Endothelial cell of umbilical vein (primary cell): ENCODE results near the gene OSER1. TPM values are rescaled to one million over a fixed set of nuclear protein-coding genes. Genes with fewer than 3 reads are reported as not detected.

Source experiments
- BruUV-seq: library from RNA; stranded (reverse); fragments of 400-500 nt; replicated peaks from 2 replicates; lab custom pipeline; 2021; lab: Mats Ljungman, UMichigan
- CTCF ChIA-PET: fragments of 300-600, 350-600 bp; sonication (Branson Sonifier 250); formaldehyde crosslinking; loops from one replicate; lab custom pipeline; 2021; ENCODE audit warnings: antibody characterized with exemption, inconsistent platforms; lab: Charles Lee
- POLR2A ChIA-PET: fragments of 300-600, 350-600 bp; sonication (Branson Sonifier 250); formaldehyde crosslinking; loops from one replicate; lab custom pipeline; 2021; ENCODE audit warnings: antibody characterized with exemption, inconsistent platforms; lab: Charles Lee
- DNase-seq: peaks from one replicate; pipeline ENCODE4 v3.0.0-alpha.2; 2011; ENCODE audit warnings: low read depth, low spot score
- FAIRE-seq: peaks from 2 replicates; lab custom pipeline; 2011; peaks lifted over from hg19 to GRCh38; lab: Jason Lieb, UNC
- H2AFZ ChIP-seq: 2 replicates; pipeline ENCODE4 v1.6.0; 2012; ENCODE audit warnings: low read depth, low read length, control low read depth, inconsistent platforms
- H3K27ac ChIP-seq: 2 replicates; pipeline ENCODE4 v1.5.1; 2011; ENCODE audit warnings: low read depth, mild to moderate bottlenecking, control low read depth, low read length, moderate library complexity; ENCODE audit not compliant: insufficient read depth
- H3K27me3 ChIP-seq, 2 experiments: 2 replicates each; pipeline versions ENCODE4 v1.6.0 to v1.6.1; 2011; ENCODE audit warnings: low read length in 2 of 2, mixed read lengths in 1 of 2; ENCODE audit not compliant: control insufficient read depth in 2 of 2, insufficient read depth in 2 of 2
- H3K36me3 ChIP-seq, 2 experiments: 2 replicates in 1 of 2; 3 replicates in 1 of 2; pipeline ENCODE4 v1.5.1; 2011; ENCODE audit warnings: low read length in 2 of 2, mild to moderate bottlenecking in 1 of 2, moderate library complexity in 1 of 2; ENCODE audit not compliant: control insufficient read depth in 2 of 2, insufficient read depth in 2 of 2; ENCODE audit errors: extremely low read depth in 1 of 2
- H3K4me1 ChIP-seq: 3 replicates; pipeline ENCODE4 v1.5.1; 2011; ENCODE audit warnings: mild to moderate bottlenecking, low read length; ENCODE audit not compliant: control insufficient read depth, insufficient read depth; ENCODE audit errors: extremely low read depth
- H3K4me2 ChIP-seq: 2 replicates; pipeline ENCODE4 v1.6.1; 2011; ENCODE audit warnings: low read length, control low read depth, mixed read lengths; ENCODE audit not compliant: insufficient read depth
- H3K4me3 ChIP-seq, 3 experiments: fragments of 200-600 bp in 1 of 3; sonication (generic), shearing (Covaris generic) in 1 of 3; replicated peaks in 1 of 3; 2 replicates each; pipeline ENCODE4 v1.5.1; 2011 to 2016; ENCODE audit warnings: control low read depth in 3 of 3, low read length in 3 of 3, mild to moderate bottlenecking in 2 of 3, inconsistent platforms in 1 of 3, low read depth in 1 of 3, moderate library complexity in 1 of 3; ENCODE audit not compliant: insufficient read depth in 1 of 3
- H3K79me2 ChIP-seq: 2 replicates; pipeline ENCODE4 v1.6.0; 2012; ENCODE audit warnings: low read length, inconsistent platforms; ENCODE audit not compliant: control insufficient read depth, insufficient read depth
- H3K9ac ChIP-seq: replicated peaks from 2 replicates; pipeline ENCODE3; 2011; ENCODE audit warnings: low read length, control low read depth; ENCODE audit not compliant: insufficient read depth; ENCODE audit errors: extremely low read depth
- H3K9me1 ChIP-seq: replicated peaks from 3 replicates; pipeline ENCODE4 v1.6.0; 2011; ENCODE audit warnings: mild to moderate bottlenecking, low read length; ENCODE audit not compliant: control insufficient read depth, insufficient read depth; ENCODE audit errors: extremely low read depth
- H3K9me3 ChIP-seq: replicated peaks from 2 replicates; pipeline ENCODE4 v1.5.1; 2012; ENCODE audit warnings: low read length, inconsistent platforms; ENCODE audit not compliant: control insufficient read depth, insufficient read depth
- H4K20me1 ChIP-seq: replicated peaks from 2 replicates; pipeline ENCODE3; 2011; ENCODE audit warnings: mild to moderate bottlenecking, low read length; ENCODE audit not compliant: control insufficient read depth, insufficient read depth; ENCODE audit errors: extremely low read depth
- CTCF ChIP-seq, 2 donors: IDR thresholded peaks; 1 replicate in 1 of 2; 2 replicates in 1 of 2; pipeline ENCODE4 v1.5.1; 2011; ENCODE audit warnings: low read length in 2 of 2, mild to moderate bottlenecking in 2 of 2, moderate library complexity in 2 of 2, control low read depth in 1 of 2, inconsistent platforms in 1 of 2, low read depth in 1 of 2; ENCODE audit not compliant: insufficient read depth in 1 of 2; ENCODE audit errors: extremely low read depth in 1 of 2
- EZH2 ChIP-seq: IDR thresholded peaks from 2 replicates; pipeline ENCODE4 v1.6.1; 2012; ENCODE audit warnings: borderline replicate concordance, low read depth, mild to moderate bottlenecking, moderate library complexity, low read length, inconsistent platforms; ENCODE audit not compliant: severe bottlenecking
- MAX ChIP-seq: IDR thresholded peaks from 2 replicates; pipeline ENCODE4 v1.6.1; 2011; ENCODE audit not compliant: insufficient read depth, insufficient read length
- MYC ChIP-seq: IDR thresholded peaks from one replicate; pipeline ENCODE4 v1.6.1; 2011; ENCODE audit warnings: mild to moderate bottlenecking, low read depth, low read length
- POLR2A ChIP-seq: IDR thresholded peaks from 2 replicates; pipeline ENCODE4 v1.6.1; 2012; ENCODE audit warnings: low read depth, mild to moderate bottlenecking, control low read depth, low read length
- POLR2AphosphoS5 ChIP-seq: IDR thresholded peaks from 2 replicates; pipeline ENCODE4 v1.6.1; 2012; ENCODE audit warnings: low read depth, mild to moderate bottlenecking, control low read depth, low read length, moderate library complexity; ENCODE audit not compliant: insufficient read depth
- dilution Hi-C: fragments of 300-500 bp; cut with MboI; formaldehyde crosslinking; loops from one replicate; pipeline ENCODE4 v1.15.0; 2019; ENCODE audit warnings: low sequenced_read_pairs; ENCODE audit not compliant: extremely low pct_ligation_motif_present
- intact Hi-C: fragments of 100-400 bp; cut with micrococcal nuclease; formaldehyde crosslinking; loops from one replicate; pipeline ENCODE4 v1.10.0; 2022
- polyA plus RNA-seq, 4 experiments: library from polyadenylated mRNA; depleted of rRNA in 3 of 4; stranded (reverse) in 3 of 4; unstranded in 1 of 4; fragments of >200 nt; gene quantifications; 2 replicates each; pipeline versions ENCODE4 v1.2.1 to v1.2.3, GENCODE V29; 2011 to 2012; ENCODE audit warnings: missing spikeins in 1 of 4
- total RNA-seq: library from RNA; stranded (reverse); gene quantifications from 2 replicates; pipeline ENCODE4 v1.2.3, GENCODE V29; 2021

OSER1 gene
- total and polyA plus RNA-seq, 2 donors (not counting 3 experiments of a cell fraction or from before 2014, with no cell fraction given), result 30.8 to 36.0 TPM

DNA sequence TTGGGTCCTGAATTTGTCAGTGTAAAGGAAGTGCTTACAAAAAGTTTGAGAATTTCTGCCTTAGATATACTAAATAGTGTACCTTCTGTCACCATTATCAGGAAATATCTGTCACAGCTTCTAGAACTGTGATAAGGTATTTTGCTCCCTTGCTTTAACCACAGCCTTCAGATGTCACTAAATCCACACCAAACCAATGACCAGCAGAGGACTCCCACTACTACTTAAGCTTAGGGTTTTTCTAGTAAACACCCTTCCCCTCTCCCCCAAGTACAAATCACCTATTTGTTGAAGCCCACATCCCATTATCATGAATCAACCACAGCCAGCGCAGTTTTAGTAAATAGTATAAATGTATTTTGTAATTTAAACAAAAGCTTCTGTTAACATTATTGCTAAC, 15.0 kb downstream of the OSER1 start:
- intact Hi-C loops, result no loop called here

More for the DNA sequence above, 15.0 kb downstream of the OSER1 start:
- Histone ChIP-seq H3K79me2 (peaks cover 4% of the 10 kb centered on the region), H3K4me2 (no peak overlapping the region), H3K27me3 (peaks cover 0 to 2% of the 10 kb centered on the region in 2 experiments), H3K36me3 (peaks cover 14 to 17% of the 10 kb centered on the region in 2 experiments), H3K27ac (no peak overlapping the region), H3K4me1 (no peaks in the 10 kb centered on the region), H4K20me1 (no peaks in the 10 kb centered on the region), H3K9me1 (no peaks in the 10 kb centered on the region), H3K4me3 (no peak overlapping the region), H2AFZ (no peak overlapping the region), H3K9ac (no peak overlapping the region), H3K9me3 (no peaks in the 10 kb centered on the region)
- DNase-seq (no peak), FAIRE-seq (no peak)
- dilution Hi-C loops, result no loop called here
- no TSS peak for BruUV-seq
- ChIA-PET POLR2A (no interaction called here), CTCF (interaction anchor here (0.7 to 3.0 kb wide), 7 partner anchors 17 to 1162 kb away, joined by 3 to 24 read pairs (median 3); partner anchors contain the start of gene FITM2)
- TF ChIP-seq POLR2AphosphoS5, result no peak
- TF ChIP-seq MAX, result no peak
- no peak for TF ChIP-seq MYC
- TF ChIP-seq POLR2A, result no peak
- no peak for TF ChIP-seq CTCF (IDR thresholded peaks at IDR 0.05; ENCODE audit: extremely low read depth in 1 of 2, insufficient read depth in 1 of 2, low read depth in 1 of 2, low read length in 2 of 2)
- TF ChIP-seq EZH2, result no peak
